Astrocyte of the hippocampus (primary cell): Measurements from ENCODE around the gene MOBP.

Experiments
- DNase-seq: peaks from one replicate; pipeline ENCODE4 v3.0.0; 2011; ENCODE audit warnings: low read depth, low spot score

Gene MOBP

DNA sequence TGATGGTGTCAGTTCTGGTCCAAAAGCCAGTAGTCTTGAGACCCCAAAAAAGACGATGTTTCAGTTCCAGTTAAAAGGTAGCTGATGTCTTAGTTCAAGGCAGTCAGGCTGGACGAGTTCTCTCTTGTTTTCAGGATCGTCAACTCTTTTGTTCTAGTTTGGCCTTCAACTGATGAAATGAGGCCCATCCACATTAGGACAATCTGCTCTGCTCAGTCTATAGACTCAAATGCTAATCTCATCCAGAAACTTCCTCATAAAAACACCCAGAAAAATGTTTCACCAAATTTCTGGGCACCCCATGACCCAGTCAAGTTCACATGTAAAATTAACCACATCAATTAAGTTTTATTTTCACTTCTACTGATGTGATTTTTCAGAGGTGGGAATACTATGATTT, 74.0 kb downstream of the MOBP start:
- DNase-seq = no peak

DNA sequence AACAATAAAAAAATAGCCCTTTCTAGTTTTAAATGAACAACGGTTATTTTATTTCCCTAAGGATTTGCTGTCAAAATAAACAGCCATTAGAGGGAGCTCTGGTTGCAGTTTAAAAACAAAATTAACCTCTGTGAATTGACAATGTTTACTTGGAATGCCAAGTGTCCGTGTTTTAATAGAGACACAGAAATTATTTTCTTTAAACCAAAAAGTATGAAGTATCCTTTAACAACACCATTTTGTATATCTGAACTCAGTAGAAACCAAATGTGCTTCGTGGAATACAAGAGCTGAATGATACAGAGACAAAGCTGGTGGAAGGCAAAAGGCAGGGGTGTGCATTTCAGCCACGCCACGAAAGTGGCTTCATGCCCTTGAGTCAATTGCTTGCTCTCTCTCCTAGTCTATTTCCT, 74.4 kb downstream of the MOBP start:
- peak; percentile 34 for DNase-seq

DNA sequence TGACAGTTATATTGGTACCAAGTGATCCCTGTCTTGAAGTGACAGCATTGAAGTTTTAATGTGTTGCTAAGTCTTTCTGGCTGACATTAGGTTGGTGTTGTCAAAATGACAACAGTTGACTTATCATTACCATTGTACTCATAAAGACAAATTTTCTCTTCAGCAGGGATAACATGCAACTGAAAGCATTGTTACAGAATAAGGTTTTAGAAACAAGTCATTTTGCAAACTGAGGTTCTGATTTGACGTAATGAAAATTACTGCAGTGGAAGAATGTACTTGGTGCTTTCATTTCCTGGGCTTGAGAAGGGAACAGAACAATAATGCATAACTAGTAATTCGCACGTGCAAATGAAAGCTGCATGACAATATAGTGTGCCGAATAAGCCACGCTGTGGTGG, 75.1 kb downstream of the MOBP start:
- DNase-seq = no peak

DNA sequence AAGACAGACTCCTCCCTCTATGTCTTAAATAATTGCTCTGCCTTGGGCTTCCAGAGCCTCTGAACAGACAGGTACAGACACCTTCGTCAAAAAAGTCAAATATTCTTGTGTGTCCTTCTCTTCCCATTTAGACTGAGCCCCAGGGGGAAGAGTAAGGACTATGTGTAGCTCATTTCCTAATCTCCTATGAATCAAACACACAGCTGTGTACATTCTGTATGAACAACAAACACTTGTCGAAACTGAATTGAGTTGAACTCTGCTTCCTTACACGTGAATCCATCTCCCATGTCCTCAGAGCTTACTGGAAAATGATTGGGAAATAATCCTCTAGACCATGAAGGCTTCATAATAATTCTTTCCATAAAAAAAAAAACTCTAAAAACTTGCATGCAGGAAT, 80.8 kb downstream of the MOBP start:
- no peak for DNase-seq

DNA sequence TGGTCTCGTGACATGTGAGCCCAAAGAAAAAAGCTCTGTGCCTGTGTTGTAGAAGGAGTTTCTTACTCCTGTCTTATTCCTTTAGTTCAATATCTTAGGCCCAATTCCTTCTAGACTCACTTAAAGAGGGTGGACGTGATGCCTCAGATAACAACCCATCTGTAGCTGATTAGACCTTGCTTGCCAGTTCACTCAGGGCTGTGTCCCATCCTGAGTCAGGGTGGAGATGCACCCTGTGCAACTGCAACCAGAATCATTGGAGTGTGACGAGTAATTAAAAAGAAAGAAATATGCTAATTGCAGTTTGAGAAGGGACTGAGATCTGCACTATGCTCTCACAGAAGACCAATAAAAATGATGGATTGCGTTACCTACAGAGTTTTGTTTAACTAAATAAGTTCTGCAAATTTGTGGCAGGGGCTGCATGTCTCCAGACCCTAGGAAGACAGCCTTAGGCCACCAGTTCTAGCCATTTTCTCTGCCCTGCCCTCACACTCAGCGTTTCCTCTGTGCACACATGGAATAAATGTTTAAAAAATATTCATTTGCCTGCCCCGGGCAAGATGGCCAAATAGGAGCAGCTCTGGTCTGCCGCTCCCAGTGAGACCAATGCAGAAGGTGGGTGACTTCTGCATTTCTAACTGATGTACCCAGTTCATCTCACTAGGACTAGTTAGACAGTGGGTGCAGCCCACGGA, 83.0 kb downstream of the MOBP start:
- no peak for DNase-seq
